Measurements from ENCODE around the gene RTF2.

Gene RTF2

GRCh38 chr20:56460459-56460858 lies 8.0 kb upstream of the RTF2 start:
- TF ChIP-seq TEAD4 (IDR thresholded peaks at IDR 0.05), result no peak
- TF ChIP-seq, protein P1, sequence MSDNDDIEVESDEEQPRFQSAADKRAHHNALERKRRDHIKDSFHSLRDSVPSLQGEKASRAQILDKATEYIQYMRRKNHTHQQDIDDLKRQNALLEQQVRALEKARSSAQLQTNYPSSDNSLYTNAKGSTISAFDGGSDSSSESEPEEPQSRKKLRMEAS (IDR thresholded peaks at IDR 0.05), result no peak
- no peak for TF ChIP-seq CREB1 (IDR thresholded peaks at IDR 0.05; ENCODE audit: low read depth)

DNA sequence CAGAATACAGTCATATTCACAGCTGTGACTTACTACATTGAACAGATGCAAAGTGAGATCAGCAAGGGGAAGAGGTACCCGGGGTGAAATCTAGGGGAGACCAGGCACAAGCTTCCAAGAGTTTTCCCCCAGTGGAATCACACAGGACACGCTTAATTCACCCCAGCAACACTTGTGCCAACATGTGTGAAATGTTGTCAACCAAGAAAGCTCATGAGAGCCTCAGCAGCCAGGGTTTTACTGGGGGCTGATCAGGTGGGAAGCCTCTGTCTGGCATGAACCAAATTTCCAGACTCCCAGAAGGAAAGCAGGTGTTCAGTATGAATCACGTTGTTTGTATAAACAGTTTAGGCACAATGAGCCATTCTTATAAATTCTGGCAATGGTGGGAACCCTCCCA lies 6.9 kb upstream of the RTF2 start:
- no peak for TF ChIP-seq CREB1 (IDR thresholded peaks at IDR 0.05; ENCODE audit: low read depth)

- TF ChIP-seq TAF1 (IDR thresholded peaks at IDR 0.05; ENCODE audit: low read depth), result no peak
- no peak for TF ChIP-seq TCF12 (IDR thresholded peaks at IDR 0.05; ENCODE audit: low read depth)
- no peak for TF ChIP-seq EP300 (IDR thresholded peaks at IDR 0.05; ENCODE audit: borderline replicate concordance)
- no peak for TF ChIP-seq NFIC (IDR thresholded peaks at IDR 0.05)
- no peak for TF ChIP-seq CEBPB (IDR thresholded peaks at IDR 0.05)
- no peak for TF ChIP-seq CREB1 (IDR thresholded peaks at IDR 0.05; ENCODE audit: low read depth)
- no peak for TF ChIP-seq EGR1 (IDR thresholded peaks at IDR 0.05)
- no peak for TF ChIP-seq FOXM1 (IDR thresholded peaks at IDR 0.05; ENCODE audit: borderline replicate concordance, low read depth)
- TF ChIP-seq, protein P2, sequence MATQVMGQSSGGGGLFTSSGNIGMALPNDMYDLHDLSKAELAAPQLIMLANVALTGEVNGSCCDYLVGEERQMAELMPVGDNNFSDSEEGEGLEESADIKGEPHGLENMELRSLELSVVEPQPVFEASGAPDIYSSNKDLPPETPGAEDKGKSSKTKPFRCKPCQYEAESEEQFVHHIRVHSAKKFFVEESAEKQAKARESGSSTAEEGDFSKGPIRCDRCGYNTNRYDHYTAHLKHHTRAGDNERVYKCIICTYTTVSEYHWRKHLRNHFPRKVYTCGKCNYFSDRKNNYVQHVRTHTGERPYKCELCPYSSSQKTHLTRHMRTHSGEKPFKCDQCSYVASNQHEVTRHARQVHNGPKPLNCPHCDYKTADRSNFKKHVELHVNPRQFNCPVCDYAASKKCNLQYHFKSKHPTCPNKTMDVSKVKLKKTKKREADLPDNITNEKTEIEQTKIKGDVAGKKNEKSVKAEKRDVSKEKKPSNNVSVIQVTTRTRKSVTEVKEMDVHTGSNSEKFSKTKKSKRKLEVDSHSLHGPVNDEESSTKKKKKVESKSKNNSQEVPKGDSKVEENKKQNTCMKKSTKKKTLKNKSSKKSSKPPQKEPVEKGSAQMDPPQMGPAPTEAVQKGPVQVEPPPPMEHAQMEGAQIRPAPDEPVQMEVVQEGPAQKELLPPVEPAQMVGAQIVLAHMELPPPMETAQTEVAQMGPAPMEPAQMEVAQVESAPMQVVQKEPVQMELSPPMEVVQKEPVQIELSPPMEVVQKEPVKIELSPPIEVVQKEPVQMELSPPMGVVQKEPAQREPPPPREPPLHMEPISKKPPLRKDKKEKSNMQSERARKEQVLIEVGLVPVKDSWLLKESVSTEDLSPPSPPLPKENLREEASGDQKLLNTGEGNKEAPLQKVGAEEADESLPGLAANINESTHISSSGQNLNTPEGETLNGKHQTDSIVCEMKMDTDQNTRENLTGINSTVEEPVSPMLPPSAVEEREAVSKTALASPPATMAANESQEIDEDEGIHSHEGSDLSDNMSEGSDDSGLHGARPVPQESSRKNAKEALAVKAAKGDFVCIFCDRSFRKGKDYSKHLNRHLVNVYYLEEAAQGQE (IDR thresholded peaks at IDR 0.05; ENCODE audit: low read depth), result no peak
- no peak for TF ChIP-seq ZBTB7A (IDR thresholded peaks at IDR 0.05; ENCODE audit: low read depth)
- no peak for TF ChIP-seq USF1 (IDR thresholded peaks at IDR 0.05)
- no peak for TF ChIP-seq YY1 (IDR thresholded peaks at IDR 0.05; ENCODE audit: low read depth)
- no peak for TF ChIP-seq RAD21 (IDR thresholded peaks at IDR 0.05; ENCODE audit: low read depth)
- TF ChIP-seq TEAD4 (IDR thresholded peaks at IDR 0.05), result no peak
- TF ChIP-seq, protein P1 (IDR thresholded peaks at IDR 0.05), result no peak
These were observed 5.0 kb upstream of the RTF2 start for GRCh38 chr20:56463428-56463827.

DNA sequence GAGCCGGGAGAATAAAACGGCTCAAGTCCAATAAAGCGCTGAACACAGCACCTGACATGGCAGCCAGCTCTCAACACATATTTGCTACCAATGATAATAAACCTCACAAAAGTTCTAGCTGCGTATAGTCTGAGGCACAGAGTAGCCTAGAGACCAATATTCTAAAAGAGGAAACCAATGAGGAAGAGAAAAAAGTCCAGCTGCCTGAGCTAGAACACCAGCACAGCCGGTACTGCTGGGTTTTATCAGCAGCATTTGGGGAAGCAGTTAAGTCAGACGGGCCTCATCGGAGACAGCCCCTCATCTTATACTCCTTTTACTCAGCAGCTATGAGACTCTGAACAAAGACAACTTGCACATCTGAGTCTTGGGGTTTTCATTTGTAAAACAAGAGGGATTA lies 2.4 kb upstream of the RTF2 start:
- TF ChIP-seq, protein P2 (IDR thresholded peaks at IDR 0.05; ENCODE audit: low read depth), result no peak
- TF ChIP-seq TCF12 (IDR thresholded peaks at IDR 0.05; ENCODE audit: low read depth) (no peak), RAD21 (IDR thresholded peaks at IDR 0.05; ENCODE audit: low read depth) (no peak), YY1 (IDR thresholded peaks at IDR 0.05; ENCODE audit: low read depth) (no peak), CREB1 (IDR thresholded peaks at IDR 0.05; ENCODE audit: low read depth) (no peak), ZBTB7A (IDR thresholded peaks at IDR 0.05; ENCODE audit: low read depth) (no peak), TAF1 (IDR thresholded peaks at IDR 0.05; ENCODE audit: low read depth) (no peak), NFIC (IDR thresholded peaks at IDR 0.05) (no peak), USF1 (IDR thresholded peaks at IDR 0.05) (no peak), FOXM1 (IDR thresholded peaks at IDR 0.05; ENCODE audit: borderline replicate concordance, low read depth) (no peak), CEBPB (IDR thresholded peaks at IDR 0.05) (no peak), TEAD4 (IDR thresholded peaks at IDR 0.05) (no peak)
- TF ChIP-seq, protein P1 (IDR thresholded peaks at IDR 0.05), result no peak

DNA sequence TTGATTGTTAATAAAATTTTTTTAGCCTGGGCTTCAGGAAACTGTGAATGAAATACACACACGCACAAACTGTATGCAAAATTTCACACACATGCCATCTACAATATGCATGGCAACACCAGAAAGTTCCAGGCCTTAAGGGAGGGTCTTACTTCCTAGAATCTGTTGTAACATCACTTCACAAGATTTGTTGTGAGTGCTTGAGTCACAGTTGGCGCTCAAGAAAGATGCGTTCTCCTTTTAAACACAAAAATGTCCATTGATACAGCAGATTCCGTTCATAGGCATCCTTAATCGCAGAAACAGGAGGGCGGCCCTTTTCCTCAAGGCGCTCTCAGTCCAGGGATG lies 485 bp upstream of the RTF2 start:
- TF ChIP-seq EGR1 (IDR thresholded peaks at IDR 0.05), result no peak
- no peak for TF ChIP-seq CEBPB (IDR thresholded peaks at IDR 0.05)
- TF ChIP-seq TAF1 (IDR thresholded peaks at IDR 0.05; ENCODE audit: low read depth), result no peak
- no peak for TF ChIP-seq USF1 (IDR thresholded peaks at IDR 0.05)
- TF ChIP-seq TEAD4 (IDR thresholded peaks at IDR 0.05), result no peak
- no peak for TF ChIP-seq CREB1 (IDR thresholded peaks at IDR 0.05; ENCODE audit: low read depth)
- TF ChIP-seq EP300 (IDR thresholded peaks at IDR 0.05; ENCODE audit: borderline replicate concordance), result no peak
- no peak for TF ChIP-seq FOXM1 (IDR thresholded peaks at IDR 0.05; ENCODE audit: borderline replicate concordance, low read depth)
- no peak for TF ChIP-seq YY1 (IDR thresholded peaks at IDR 0.05; ENCODE audit: low read depth)
- no peak for TF ChIP-seq NFIC (IDR thresholded peaks at IDR 0.05)
- no peak for TF ChIP-seq RAD21 (IDR thresholded peaks at IDR 0.05; ENCODE audit: low read depth)
- TF ChIP-seq, protein P1 (IDR thresholded peaks at IDR 0.05), result no peak
- TF ChIP-seq TCF12 (IDR thresholded peaks at IDR 0.05; ENCODE audit: low read depth), result no peak
- TF ChIP-seq, protein P2 (IDR thresholded peaks at IDR 0.05; ENCODE audit: low read depth), result no peak
- no peak for TF ChIP-seq ZBTB7A (IDR thresholded peaks at IDR 0.05; ENCODE audit: low read depth)

Measured in Ishikawa (cell line).